Measurements from ENCODE around the gene SHF.

SHF gene

DNA sequence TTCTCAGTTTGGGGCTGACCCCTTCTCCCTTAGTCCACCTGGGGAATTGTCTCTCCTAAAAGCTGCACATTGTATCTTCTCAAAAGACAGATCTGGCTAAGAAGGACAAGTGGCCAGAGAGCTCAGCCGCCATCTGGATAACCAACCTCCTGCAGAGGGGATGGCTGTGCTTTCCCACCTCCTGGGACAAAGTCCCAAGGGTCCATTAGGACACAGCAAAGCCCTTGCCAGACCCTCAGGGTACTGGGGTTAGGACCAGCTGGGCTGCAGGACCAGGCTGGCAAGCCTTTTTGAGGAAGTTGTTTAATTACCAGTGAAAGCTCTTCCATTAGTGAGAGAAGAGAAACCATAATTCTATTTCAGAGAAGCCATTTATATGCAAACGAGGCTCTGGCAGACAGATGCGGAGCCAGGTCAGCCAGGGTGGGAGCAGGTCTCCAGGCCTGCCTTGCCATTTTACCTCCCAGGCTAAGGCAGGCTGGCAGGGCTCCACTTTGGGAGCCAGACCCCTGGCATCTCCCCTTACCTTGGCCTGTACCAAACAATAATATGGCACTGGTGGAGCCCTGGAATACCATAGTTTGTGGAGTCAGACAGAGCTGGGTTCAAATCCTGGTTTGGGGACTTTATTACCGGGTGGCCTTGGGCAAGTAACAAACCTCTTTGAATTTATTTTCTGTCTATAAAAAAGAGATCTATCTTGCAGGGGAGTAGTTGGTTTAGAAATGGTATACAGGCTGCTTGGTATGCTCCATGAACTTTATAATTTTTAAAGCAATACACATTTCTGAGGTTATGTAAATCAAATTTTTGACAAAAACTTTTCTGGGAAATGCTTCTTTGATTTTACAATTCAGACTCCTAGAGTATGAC is 17.9 kb downstream of the SHF start:
- DNase-seq (ENCODE audit: low read depth), result no peak

DNA sequence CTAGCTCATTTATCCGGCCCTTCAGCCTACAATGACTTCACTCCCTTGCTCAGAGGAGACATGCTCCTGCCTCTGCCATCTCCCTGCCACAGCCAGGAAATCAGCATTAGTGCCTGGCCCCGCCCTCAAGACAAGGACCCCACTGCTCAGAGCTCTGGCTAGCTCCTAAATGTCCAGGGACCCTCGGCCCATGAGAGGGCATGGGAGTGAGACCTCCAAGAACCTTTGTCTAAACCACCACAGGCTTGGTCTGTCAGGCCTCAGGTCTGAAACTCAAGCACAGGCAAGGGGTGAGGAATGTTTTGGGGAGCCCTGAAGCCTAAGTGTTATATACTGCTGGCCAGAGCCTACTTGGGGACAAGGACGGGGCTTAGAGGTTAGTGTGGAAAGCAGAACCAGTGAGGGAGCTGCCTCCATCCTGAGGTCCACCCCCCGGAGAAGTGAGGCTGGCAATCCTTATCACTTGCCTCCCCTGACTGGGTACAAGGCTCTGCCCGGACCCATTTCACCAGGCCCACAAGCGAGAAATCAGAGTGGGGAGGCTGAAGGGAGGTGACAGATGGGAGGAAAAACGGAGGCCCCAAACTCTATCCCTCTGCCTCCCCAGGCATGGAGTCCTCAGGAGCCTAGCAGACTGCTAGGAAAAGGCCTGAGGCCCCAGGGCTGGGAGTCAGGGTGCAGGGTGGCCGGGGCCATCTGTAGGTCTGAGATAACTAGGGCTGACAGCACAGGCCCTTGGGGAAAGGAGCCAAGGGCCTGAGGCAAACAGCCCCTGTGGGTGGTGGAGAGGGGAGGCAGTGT is 18.8 kb downstream of the SHF start:
- DNase-seq (ENCODE audit: low read depth), result no peak

DNA sequence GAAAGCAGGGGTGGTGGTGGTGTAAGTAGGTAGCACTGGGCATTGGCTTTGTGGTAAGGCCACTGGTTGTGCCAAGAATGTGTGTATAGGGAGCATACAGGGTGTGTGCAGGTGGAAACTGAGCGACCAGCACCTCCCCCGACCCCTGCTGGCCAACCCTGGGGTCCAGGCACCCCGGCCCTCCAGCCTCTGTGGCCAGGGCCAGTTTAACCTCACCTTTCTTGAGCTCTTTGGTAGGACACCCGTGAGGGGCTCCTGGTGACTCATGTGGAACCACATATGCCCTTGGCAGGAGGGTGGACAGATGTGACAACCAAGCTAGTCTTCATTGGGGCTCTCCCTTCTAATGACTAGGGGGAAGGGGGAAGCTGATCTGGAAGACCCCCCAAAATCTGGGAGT is 19.5 kb downstream of the SHF start:
- DNase-seq (ENCODE audit: low read depth), result no peak

DNA sequence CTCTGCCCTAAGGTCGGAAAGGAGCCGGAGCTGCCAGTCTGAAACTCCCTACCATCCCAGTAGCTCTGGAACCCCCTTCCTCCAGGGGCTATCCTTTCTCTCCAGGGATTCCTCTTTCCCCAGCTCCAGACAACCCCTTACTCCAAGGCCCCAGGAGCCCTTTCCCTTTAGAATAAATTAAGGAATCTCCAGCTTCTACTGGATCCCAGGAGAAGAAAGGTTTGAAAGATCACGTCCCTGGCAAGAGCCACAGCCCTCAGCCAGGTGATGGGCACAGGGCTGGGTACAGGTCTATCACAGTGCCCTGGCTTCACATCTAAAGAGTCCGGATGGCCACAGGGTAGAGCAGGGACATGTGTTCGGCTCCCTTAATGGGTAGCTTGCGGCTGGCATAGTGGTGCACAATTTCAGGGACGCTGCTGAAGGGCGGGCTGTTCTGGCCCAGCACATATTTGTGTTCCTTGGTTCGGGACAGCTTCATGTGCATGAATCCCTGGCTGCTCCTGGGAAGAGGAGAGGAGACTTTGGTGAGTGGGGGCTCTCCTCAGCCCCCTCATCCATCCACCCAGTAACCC is 20.0 kb downstream of the SHF start:
- no peak for DNase-seq (ENCODE audit: low read depth)

DNA sequence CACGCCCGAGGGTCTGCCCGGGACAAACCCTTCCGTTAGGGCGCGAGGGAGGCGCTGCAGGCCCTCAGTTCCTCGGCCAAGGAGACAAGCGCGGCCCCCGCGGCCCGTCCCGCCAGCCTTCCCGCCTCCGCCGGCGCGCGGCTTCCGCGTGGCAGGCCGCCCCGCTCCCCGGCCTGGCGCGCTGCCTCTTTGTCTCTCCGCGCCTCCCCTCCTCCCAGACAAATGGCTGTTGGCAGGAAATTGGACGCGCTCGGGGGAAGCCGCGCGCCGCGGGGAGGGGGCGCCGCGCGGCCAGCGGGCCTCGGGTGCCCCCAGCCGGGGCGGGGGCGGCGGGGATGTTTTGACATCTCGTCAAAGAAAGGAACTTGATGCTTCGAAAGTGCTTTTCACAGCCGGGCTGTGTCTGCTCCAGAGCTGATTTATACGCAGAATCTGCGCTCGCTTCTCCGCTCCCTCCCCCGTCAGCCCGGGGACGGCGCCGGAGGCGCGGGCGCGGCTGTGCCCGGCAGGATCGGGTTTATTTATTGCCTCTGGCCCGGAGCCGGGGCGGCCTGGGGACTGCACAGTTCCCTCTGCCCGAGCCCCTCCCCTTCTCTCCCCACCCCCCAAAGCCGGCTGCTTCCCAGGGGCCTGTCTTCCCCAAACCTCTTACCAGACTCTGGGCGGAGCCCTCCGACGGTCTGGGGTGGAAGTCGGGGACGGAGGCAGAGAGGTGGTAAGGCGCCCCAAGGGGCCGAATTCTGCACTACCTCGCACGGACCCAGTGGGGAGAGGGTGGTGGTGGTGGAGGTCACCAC is 20.7 kb downstream of the SHF start:
- DNase-seq (ENCODE audit: low read depth), result peak; percentile 61

DNA sequence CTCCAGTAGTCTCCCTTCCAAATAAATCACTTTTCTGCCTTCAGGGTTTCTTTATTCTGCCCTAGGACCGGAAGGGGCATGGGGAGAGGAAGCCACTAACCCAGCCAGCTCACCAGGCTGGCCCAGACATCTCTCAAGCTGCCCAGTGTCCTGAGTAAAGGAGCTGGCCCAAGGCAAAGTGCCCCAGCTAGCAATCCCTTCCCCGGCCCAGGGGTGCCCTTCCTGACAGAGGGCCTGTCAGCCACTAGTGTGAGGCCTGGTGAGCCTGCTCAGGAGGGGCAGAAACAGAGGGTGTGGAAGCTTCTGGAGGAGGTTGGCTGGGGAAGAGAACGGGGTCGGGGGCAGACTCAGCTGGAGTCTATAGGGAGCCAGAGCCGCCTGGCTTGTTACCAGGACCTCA is 22.2 kb downstream of the SHF start:
- DNase-seq (ENCODE audit: low read depth), result no peak

DNA sequence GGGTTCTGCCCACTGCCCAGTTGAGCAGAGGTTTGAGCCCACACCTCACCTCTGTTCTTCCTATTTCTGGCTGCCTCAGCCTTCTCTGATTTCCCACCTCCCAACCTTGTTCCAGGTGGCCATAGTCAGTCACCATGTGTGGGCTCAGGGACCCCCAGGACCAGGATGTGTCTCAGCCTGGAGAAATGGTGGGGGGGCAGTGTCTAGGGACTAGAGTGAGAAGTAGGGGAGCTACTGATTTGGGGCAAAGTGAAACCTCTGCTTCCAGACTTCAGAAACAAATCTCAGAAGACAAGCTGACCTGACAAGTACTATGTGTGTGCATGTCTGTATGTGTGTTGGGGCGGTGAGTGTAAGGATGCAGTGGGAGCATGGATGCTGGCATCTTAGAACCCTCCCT is 22.9 kb downstream of the SHF start:
- no peak for DNase-seq (ENCODE audit: low read depth)

DNA sequence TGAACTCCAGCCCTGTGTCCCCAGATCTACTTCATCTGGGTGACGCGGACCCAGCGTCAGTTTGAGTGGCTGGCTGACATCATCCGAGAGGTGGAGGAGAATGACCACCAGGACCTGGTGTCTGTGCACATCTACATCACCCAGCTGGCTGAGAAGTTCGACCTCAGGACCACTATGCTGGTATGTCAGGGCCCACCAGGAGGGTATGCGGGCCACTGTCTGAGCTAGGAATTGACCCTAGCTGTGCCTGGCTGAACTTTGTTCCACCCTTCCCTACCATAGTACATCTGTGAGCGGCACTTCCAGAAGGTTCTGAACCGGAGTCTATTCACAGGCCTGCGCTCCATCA is 24.3 kb downstream of the SHF start:
- DNase-seq (ENCODE audit: low read depth), result no peak

DNA sequence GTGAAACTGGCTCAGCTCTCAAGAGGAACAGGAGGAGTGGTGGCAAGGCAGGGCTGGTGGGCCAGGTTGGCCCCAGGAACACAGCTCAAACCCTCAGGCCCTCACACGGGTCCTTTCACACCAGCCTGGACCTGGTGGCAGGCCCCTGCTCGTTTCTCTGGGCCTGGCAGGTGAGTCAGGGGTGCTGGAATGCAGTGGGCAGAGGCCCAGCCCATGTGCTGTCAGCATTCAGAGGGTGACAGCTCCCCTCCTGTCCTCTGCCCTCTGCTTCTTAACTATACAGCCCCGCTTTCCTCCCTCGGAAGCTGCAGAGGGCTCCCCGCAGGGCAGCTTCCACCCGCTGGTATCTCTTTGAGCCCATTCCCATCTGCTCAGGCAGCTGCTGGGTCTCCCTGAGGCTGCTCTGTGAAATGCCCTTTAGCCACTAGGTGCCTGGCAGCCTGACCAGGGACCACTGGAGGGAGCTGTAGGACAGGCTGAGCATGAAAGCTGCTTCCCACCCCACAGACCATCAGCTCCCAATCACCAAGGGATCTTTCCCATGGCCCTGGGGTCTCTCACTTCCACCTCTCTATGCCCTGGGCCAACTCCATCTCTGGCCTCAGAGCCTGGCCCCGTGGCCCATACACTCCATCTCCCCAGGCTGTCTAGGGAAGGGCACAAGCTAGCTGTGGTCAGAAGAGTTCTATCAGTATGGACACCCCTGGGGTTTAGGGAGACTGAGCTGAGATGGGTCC is 24.8 kb downstream of the SHF start:
- no peak for DNase-seq (ENCODE audit: low read depth)

DNA sequence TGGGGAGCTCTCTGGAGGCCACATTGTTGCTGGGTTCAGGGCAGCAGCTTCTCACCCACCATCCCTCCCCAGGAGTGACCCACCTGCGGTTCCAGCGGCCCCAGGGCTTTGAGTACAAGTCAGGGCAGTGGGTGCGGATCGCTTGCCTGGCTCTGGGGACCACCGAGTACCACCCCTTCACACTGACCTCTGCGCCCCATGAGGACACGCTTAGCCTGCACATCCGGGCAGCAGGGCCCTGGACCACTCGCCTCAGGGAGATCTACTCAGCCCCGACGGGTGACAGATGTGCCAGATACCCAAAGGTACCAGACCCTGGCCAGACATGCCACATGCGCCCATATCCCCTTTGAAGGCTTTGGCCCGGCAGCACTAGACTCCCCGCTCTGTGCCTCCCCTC is 26.1 kb downstream of the SHF start:
- no peak for DNase-seq (ENCODE audit: low read depth)

DNA sequence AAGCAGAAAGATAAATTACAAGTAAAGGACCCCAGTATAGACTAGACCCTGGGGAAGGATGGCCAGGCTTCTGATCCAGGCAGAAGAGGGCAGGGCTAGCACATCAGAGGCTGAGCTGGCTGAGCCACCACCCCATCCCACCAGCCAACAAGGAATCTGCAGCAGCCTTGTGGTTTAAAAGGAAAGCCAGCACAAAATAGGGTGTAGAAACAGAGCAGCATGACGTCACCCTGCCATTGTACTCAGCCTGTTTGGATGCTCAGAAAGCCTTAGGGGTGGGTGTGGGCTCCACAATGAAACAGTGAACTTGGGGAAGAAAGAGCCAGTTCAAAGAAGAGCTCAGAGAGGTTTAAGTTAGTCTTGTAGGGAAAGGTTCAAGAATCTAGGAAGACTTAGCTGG is 29.8 kb downstream of the SHF start:
- no peak for DNase-seq (ENCODE audit: low read depth)

DNA sequence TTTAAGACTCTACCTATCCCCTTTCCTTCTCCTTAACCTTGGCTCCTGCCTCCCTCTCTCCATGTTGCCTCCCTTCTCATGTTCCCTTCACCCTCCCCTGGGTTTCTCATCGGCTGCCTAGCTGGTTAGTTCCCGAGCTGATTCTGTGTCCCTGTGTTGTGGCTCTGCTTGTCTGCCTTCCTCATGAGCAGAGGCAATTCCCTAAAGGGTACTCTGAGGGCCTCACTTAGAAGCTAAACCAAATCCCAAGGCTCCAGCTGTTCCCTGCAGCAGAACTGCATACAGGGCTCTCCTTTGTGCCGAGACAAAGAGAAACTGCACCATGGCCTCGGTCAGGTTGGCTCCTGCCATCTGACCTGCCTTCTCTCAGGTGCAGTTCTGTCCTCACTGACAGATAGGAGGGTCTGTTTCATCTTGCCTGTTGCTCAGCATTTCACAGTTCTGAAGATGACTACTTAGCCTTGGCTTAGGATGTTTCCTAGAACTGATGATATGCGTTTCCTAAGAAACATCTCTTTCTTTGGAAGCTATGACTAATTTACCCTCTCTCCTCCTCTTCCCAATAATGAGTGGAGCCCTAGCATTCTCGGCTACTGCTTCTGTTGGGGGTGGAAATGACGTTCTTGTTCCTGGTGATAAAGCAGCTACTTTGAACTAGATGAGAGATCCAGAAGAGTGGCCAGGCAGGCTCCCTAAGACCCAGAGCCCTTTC is 30.9 kb downstream of the SHF start:
- no peak for DNase-seq (ENCODE audit: low read depth)

DNA sequence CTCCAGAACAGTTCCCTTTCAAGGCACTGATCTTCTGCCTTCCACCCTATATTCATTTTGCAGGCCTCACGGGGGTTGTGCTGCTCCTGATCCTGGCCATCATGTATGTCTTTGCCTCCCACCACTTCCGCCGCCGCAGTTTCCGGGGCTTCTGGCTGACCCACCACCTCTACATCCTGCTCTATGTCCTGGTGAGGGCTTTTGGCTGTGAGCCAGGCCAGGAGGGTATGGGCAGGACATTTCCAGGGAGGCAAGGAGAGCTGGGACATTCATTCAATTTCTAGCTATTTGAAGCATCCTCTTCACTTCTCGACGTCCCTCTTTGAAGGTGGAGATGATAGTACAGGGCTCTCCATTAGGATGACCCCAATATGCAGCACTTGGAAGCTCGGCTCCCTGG is 32.0 kb downstream of the SHF start:
- DNase-seq (ENCODE audit: low read depth), result no peak

DNA sequence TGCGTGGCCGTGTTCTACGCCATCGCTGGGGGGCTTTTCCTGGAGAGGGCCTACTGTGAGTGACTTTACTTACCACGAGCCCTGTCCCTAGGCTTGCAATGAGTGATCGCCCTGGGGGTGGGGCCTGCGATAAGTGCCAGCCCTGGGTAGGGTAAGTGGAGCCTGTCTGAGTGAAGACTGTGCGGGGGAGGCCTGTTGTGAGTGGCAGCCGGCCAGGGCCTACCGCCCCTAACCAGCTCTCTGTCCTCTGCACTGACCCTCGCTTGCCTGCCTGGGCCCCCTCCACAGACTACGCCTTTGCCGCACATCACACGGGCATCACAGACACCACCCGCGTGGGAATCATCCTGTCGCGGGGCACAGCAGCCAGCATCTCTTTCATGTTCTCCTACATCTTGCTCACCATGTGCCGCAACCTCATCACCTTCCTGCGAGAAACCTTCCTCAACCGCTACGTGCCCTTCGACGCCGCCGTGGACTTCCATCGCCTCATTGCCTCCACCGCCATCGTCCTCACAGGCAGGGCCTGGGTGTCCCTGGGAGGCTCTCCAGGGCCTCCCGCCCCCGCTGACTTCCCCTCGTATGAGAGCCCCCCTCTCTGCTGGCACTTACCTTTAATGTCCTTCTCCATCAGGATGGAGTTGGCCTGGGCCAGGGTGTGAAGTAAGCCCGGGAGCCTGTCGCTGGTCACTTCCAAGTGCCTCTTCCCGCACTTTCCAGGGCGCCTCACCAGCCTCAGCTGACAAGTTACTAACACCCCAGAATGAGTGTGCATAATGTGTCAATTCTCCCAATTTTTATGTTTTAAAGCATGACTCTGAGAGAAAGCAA is 35.6 kb downstream of the SHF start:
- no peak for DNase-seq (ENCODE audit: low read depth)

DNA sequence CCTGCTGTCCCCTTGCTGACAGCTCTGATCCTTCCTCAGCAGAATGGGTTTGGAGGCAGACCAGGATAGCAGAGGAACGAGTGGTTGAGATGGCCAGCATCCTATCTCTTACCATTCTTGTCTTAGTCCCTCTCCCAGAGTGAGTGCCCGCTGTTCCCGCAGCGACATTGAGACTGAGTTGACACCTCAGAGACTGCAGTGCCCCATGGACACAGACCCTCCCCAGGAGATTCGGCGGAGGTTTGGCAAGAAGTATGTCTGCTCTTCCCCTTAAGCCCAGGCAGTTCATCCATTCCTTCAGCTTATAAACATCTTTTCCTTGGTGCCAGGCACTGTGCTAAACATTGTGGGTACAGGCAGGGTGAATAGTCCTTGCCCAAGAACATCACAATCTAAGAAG is 36.8 kb downstream of the SHF start:
- DNase-seq (ENCODE audit: low read depth), result no peak

DNA sequence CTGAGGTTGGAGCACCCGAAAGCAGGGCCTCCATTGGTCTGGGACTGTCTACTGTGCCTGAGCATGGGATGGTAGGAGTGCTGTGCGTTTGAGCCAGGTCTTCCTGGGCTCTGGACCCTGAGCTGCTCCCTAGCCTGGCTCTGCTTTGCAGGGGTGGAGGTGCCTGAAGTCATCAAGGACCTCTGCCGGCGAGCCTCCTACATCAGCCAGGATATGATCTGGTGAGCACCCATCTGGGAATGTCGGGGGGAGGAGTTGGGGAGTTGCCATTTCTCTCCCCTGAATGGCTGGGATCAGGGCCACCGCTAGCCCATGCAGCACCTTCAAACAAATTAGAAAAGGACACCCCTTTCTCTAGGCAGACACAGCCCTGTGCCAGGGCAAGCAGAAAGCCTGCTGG is 37.3 kb downstream of the SHF start:
- no peak for DNase-seq (ENCODE audit: low read depth)

DNA sequence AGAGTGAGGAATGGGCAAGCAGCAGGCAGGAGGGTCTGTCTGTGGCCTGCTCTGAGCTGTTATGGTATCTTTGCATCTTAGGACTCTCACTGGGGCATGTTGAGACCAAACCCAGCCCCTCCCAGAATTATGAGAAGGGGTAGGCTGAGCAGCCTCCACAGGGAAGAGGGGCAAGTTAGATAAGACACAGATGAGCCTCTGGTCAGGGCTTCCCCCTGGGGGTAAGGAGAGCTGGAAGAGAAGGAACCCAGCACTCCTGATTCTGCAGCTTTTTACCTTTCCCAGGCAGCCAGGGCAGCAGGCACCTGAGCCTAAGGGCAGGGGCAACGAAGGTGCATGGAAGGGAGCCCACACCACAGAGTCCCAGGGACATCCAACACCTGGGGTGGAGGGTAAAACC is 38.7 kb downstream of the SHF start:
- no peak for DNase-seq (ENCODE audit: low read depth)

DNA sequence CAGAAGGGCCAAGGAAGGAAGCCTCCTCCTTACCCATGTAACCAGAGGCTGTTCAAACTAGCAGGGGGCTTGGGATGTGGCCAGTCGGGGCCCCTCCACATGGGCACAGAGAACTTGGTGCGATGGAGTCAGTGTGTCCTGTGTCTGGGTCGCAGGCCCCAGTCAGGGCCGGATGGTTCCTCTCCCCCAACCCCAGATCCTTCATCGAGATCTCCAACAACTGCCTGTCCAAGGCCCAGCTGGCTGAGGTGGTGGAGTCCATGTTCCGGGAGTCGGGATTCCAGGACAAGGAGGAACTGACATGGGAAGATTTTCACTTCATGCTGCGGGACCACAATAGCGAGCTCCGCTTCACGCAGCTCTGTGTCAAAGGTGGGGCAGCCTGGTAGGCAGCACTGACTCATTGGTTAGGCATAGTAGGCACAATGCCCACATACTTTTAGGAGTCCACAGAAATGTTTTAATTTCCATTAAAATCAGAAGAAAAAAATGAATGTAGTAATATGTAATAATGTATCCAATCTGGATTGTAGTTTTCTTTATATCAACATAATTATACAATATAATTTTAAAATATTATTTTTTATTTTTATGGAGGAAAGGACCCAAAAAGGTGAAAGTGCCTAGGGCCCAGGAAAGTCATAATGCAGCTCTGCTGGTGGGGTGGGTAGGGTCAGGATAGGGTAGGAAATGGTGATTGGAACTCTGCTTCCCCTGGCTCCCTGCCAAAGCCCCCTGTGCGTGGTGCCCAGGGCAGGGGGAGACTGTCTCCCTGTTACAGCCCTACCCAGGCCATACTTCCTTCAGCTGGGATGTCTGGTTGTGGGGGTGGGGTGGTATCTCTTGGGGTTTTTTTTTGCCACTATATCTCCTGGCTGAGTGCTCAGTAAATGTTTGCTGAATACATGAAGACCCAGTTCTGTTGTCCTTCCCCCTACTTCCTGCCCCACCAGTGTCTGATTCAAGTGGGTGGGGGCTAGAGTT is 39.4 kb downstream of the SHF start:
- DNase-seq (ENCODE audit: low read depth), result no peak

DNA sequence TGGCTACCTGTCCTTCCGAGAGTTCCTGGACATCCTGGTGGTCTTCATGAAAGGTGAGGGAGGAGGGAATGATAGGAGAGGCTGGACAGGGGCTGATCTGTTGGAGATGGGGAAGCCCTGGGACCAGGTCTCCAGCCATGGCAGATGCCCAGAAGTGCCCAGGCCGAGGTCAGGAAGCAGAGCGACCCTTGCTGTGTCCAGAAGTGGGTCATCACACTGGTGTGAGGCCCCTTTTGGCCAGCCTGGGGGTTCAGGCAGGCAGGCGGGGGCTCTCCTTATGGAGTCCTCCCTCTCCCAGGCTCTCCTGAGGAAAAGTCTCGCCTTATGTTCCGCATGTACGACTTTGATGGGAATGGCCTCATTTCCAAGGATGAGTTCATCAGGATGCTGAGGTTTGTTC is 40.2 kb downstream of the SHF start:
- no peak for DNase-seq (ENCODE audit: low read depth)

Data from T-helper 22 cell (primary cell).